Muscle layer of duodenum (tissue), 2 donors: ENCODE results near the gene TANC1.
"Not testable (repeated sequence)": the region's sequence is repeated elsewhere in the genome, so short reads cannot be mapped to it uniquely, and the experiment has no call there.

Source experiments
- H3K27ac ChIP-seq: one replicate; pipeline ENCODE4 v1.7.0; 2013; ENCODE audit warnings: mild to moderate bottlenecking, low read length
- H3K27me3 ChIP-seq: one replicate; pipeline ENCODE4 v1.7.0; 2013; ENCODE audit warnings: low read depth, mild to moderate bottlenecking, control low read depth, low read length
- H3K36me3 ChIP-seq, 2 donors: one replicate each; pipeline ENCODE4 v1.7.0; 2013; ENCODE audit warnings: low read length in 2 of 2, control low read depth in 1 of 2, mild to moderate bottlenecking in 1 of 2; ENCODE audit not compliant: insufficient read depth in 2 of 2, control insufficient read depth in 1 of 2
- H3K4me1 ChIP-seq, 2 donors: one replicate each; pipeline ENCODE4 v1.7.0; 2013; ENCODE audit warnings: low read length in 2 of 2, mild to moderate bottlenecking in 2 of 2, control low read depth in 1 of 2, moderate library complexity in 1 of 2; ENCODE audit not compliant: insufficient read depth in 2 of 2, control insufficient read depth in 1 of 2
- H3K4me3 ChIP-seq, 2 donors: one replicate each; pipeline ENCODE4 v1.7.0; 2013; ENCODE audit warnings: low read length in 2 of 2, low read depth in 1 of 2, mild to moderate bottlenecking in 1 of 2
- H3K9me3 ChIP-seq, 2 donors: one replicate each; pipeline ENCODE4 v1.7.0; 2013; ENCODE audit warnings: low read length in 2 of 2, control low read depth in 1 of 2, mild to moderate bottlenecking in 1 of 2; ENCODE audit not compliant: control insufficient read depth in 1 of 2
- donor health status: healthy.

TANC1 gene

GRCh38 chr2:159136391-159136790 lies 168.0 kb downstream of the TANC1 start:
- peaks cover 20 to 36% of the 10 kb centered on the region in 2 donors for H3K4me1 ChIP-seq
- no peaks in the 10 kb centered on the region for H3K36me3 ChIP-seq
- peak overlapping the region; percentile 81 for H3K27ac ChIP-seq
- no peaks in the 10 kb centered on the region for H3K9me3 ChIP-seq
- no peaks in the 10 kb centered on the region for H3K27me3 ChIP-seq
- peak overlapping the region in 1 of 2 donors; percentile 21 for H3K4me3 ChIP-seq

GRCh38 chr2:159137511-159138241 lies 169.2 kb downstream of the TANC1 start:
- Histone ChIP-seq H3K27ac (peak overlapping the region; percentile 81), H3K4me1 (peaks cover 12 to 33% of the 10 kb centered on the region in 2 donors), H3K27me3 (no peaks in the 10 kb centered on the region)

GRCh38 chr2:159138642-159139182 lies 170.3 kb downstream of the TANC1 start:
- Histone ChIP-seq H3K4me3 (no peak overlapping the region), H3K9me3 (no peaks in the 10 kb centered on the region), H3K27ac (no peak overlapping the region), H3K36me3 (no peaks in the 10 kb centered on the region), H3K27me3 (no peaks in the 10 kb centered on the region), H3K4me1 (peaks cover 12 to 33% of the 10 kb centered on the region in 2 donors)

More at GRCh38 chr2:159137511-159138241, 169.2 kb downstream of the TANC1 start:
- no peaks in the 10 kb centered on the region for H3K36me3 ChIP-seq
- no peak overlapping the region for H3K4me3 ChIP-seq
- no peaks in the 10 kb centered on the region for H3K9me3 ChIP-seq

- H3K27ac ChIP-seq, result no peak overlapping the region
- peaks cover 12 to 33% of the 10 kb centered on the region in 2 donors for H3K4me1 ChIP-seq
- no peak overlapping the region for H3K4me3 ChIP-seq
- no peaks in the 10 kb centered on the region for H3K36me3 ChIP-seq
- H3K27me3 ChIP-seq, result no peaks in the 10 kb centered on the region
- no peaks in the 10 kb centered on the region for H3K9me3 ChIP-seq
Measured at GRCh38 chr2:159139216-159139933, 170.9 kb downstream of the TANC1 start.

GRCh38 chr2:159140070-159140769 lies 171.8 kb downstream of the TANC1 start:
- no peak overlapping the region for H3K27ac ChIP-seq
- H3K27me3 ChIP-seq, result no peaks in the 10 kb centered on the region
- no peaks in the 10 kb centered on the region for H3K36me3 ChIP-seq
- H3K9me3 ChIP-seq, result no peaks in the 10 kb centered on the region
- H3K4me1 ChIP-seq, result peaks cover 12 to 33% of the 10 kb centered on the region in 2 donors
- no peak overlapping the region for H3K4me3 ChIP-seq

GRCh38 chr2:159140821-159141220 lies 172.4 kb downstream of the TANC1 start:
- H3K4me1 ChIP-seq, result peaks cover 12 to 33% of the 10 kb centered on the region in 2 donors
- H3K4me3 ChIP-seq, H3K27me3 ChIP-seq, H3K9me3 ChIP-seq, H3K36me3 ChIP-seq, H3K27ac ChIP-seq: not testable (repeated sequence)

GRCh38 chr2:159144776-159145614 lies 176.6 kb downstream of the TANC1 start:
- H3K9me3 ChIP-seq, result no peaks in the 10 kb centered on the region
- no peak overlapping the region for H3K27ac ChIP-seq
- H3K36me3 ChIP-seq, result no peaks in the 10 kb centered on the region
- no peaks in the 10 kb centered on the region for H3K27me3 ChIP-seq
- H3K4me1 ChIP-seq, result peaks cover 1 to 34% of the 10 kb centered on the region in 2 donors
- H3K4me3 ChIP-seq, result no peak overlapping the region

GRCh38 chr2:159145745-159146354 lies 177.4 kb downstream of the TANC1 start:
- no peak overlapping the region for H3K4me3 ChIP-seq
- H3K36me3 ChIP-seq, result no peaks in the 10 kb centered on the region
- H3K27me3 ChIP-seq, result no peaks in the 10 kb centered on the region
- peaks cover 9 to 40% of the 10 kb centered on the region in 2 donors for H3K4me1 ChIP-seq
- no peak overlapping the region for H3K27ac ChIP-seq
- H3K9me3 ChIP-seq, result no peaks in the 10 kb centered on the region

- H3K9me3 ChIP-seq, result no peaks in the 10 kb centered on the region
- H3K36me3 ChIP-seq, result no peaks in the 10 kb centered on the region
- no peak overlapping the region for H3K27ac ChIP-seq
- H3K4me3 ChIP-seq, result no peak overlapping the region
- H3K4me1 ChIP-seq, result peaks cover 15 to 39% of the 10 kb centered on the region in 2 donors
- H3K27me3 ChIP-seq, result no peaks in the 10 kb centered on the region
Measured at GRCh38 chr2:159146996-159147666, 178.7 kb downstream of the TANC1 start.

- Histone ChIP-seq H3K27me3 (no peaks in the 10 kb centered on the region), H3K36me3 (no peaks in the 10 kb centered on the region), H3K27ac (no peak overlapping the region), H3K4me3 (no peak overlapping the region), H3K4me1 (peaks cover 15 to 45% of the 10 kb centered on the region in 2 donors), H3K9me3 (no peaks in the 10 kb centered on the region)
Measured at GRCh38 chr2:159147690-159148089, 179.2 kb downstream of the TANC1 start.
